Measurements from ENCODE around the gene SCN10A.

The SCN10A gene

GRCh38 chr3:38740537-38740936, 75.5 kb downstream of the SCN10A start:
- H3K79me2 ChIP-seq (ENCODE audit: control insufficient read depth, insufficient read depth, low read length, unreplicated experiment) = no peaks in the 10 kb centered on the region
- H3K27me3 ChIP-seq (ENCODE audit: insufficient read depth, low read length) = peaks cover 36% of the 10 kb centered on the region

GRCh38 chr3:38739931-38740330, 76.1 kb downstream of the SCN10A start:
- Histone ChIP-seq H3K27ac (ENCODE audit: low read depth, low read length) (no peak overlapping the region), H3K79me2 (ENCODE audit: control insufficient read depth, insufficient read depth, low read length, unreplicated experiment) (no peaks in the 10 kb centered on the region), H3K4me1 (ENCODE audit: control insufficient read depth, insufficient read depth, low read length, unreplicated experiment) (no peaks in the 10 kb centered on the region), H3K27me3 (ENCODE audit: insufficient read depth, low read length) (peaks cover 31% of the 10 kb centered on the region), H3K36me3 (ENCODE audit: insufficient read depth, low read length) (no peaks in the 10 kb centered on the region), H2AFZ (ENCODE audit: low read length, unreplicated experiment) (no peak overlapping the region), H3K4me3 (ENCODE audit: low read depth, low read length) (no peak overlapping the region)

More at GRCh38 chr3:38740537-38740936, 75.5 kb downstream of the SCN10A start:
- Histone ChIP-seq H3K4me3 (ENCODE audit: low read depth, low read length) (no peak overlapping the region), H3K27ac (ENCODE audit: low read depth, low read length) (no peak overlapping the region), H2AFZ (ENCODE audit: low read length, unreplicated experiment) (no peak overlapping the region), H3K4me1 (ENCODE audit: control insufficient read depth, insufficient read depth, low read length, unreplicated experiment) (no peaks in the 10 kb centered on the region), H3K36me3 (ENCODE audit: insufficient read depth, low read length) (no peaks in the 10 kb centered on the region)

- H3K36me3 ChIP-seq (ENCODE audit: insufficient read depth, low read length) = no peaks in the 10 kb centered on the region
- H3K79me2 ChIP-seq (ENCODE audit: control insufficient read depth, insufficient read depth, low read length, unreplicated experiment) = no peaks in the 10 kb centered on the region
- no peak overlapping the region for H3K4me3 ChIP-seq (ENCODE audit: low read depth, low read length)
- no peak overlapping the region for H2AFZ ChIP-seq (ENCODE audit: low read length, unreplicated experiment)
- no peaks in the 10 kb centered on the region for H3K4me1 ChIP-seq (ENCODE audit: control insufficient read depth, insufficient read depth, low read length, unreplicated experiment)
- H3K27me3 ChIP-seq (ENCODE audit: insufficient read depth, low read length) = peaks cover 29% of the 10 kb centered on the region
- H3K27ac ChIP-seq (ENCODE audit: low read depth, low read length) = no peak overlapping the region
Measured at GRCh38 chr3:38739396-38739689, 76.7 kb downstream of the SCN10A start.

- Histone ChIP-seq H3K27me3 (ENCODE audit: insufficient read depth, low read length) (peaks cover 26% of the 10 kb centered on the region), H3K4me3 (ENCODE audit: low read depth, low read length) (no peak overlapping the region), H2AFZ (ENCODE audit: low read length, unreplicated experiment) (no peak overlapping the region), H3K27ac (ENCODE audit: low read depth, low read length) (no peak overlapping the region), H3K4me1 (ENCODE audit: control insufficient read depth, insufficient read depth, low read length, unreplicated experiment) (no peaks in the 10 kb centered on the region), H3K79me2 (ENCODE audit: control insufficient read depth, insufficient read depth, low read length, unreplicated experiment) (no peaks in the 10 kb centered on the region), H3K36me3 (ENCODE audit: insufficient read depth, low read length) (no peaks in the 10 kb centered on the region)
Measured at GRCh38 chr3:38738630-38739395, 77.2 kb downstream of the SCN10A start.

GRCh38 chr3:38731522-38731921, 84.5 kb downstream of the SCN10A start:
- Histone ChIP-seq H3K27ac (ENCODE audit: low read depth, low read length) (no peak overlapping the region), H2AFZ (ENCODE audit: low read length, unreplicated experiment) (no peak overlapping the region), H3K36me3 (ENCODE audit: insufficient read depth, low read length) (no peaks in the 10 kb centered on the region), H3K27me3 (ENCODE audit: insufficient read depth, low read length) (no peaks in the 10 kb centered on the region; the same call in 1 of the 2 replicates), H3K4me3 (ENCODE audit: low read depth, low read length) (no peak overlapping the region), H3K79me2 (ENCODE audit: control insufficient read depth, insufficient read depth, low read length, unreplicated experiment) (no peaks in the 10 kb centered on the region), H3K4me1 (ENCODE audit: control insufficient read depth, insufficient read depth, low read length, unreplicated experiment) (peaks cover 14% of the 10 kb centered on the region)

GRCh38 chr3:38730281-38730680, 85.7 kb downstream of the SCN10A start:
- Histone ChIP-seq H3K27me3 (ENCODE audit: insufficient read depth, low read length) (no peaks in the 10 kb centered on the region; the same call in 1 of the 2 replicates), H3K4me1 (ENCODE audit: control insufficient read depth, insufficient read depth, low read length, unreplicated experiment) (peaks cover 14% of the 10 kb centered on the region), H3K79me2 (ENCODE audit: control insufficient read depth, insufficient read depth, low read length, unreplicated experiment) (no peaks in the 10 kb centered on the region), H3K36me3 (ENCODE audit: insufficient read depth, low read length) (no peaks in the 10 kb centered on the region), H3K4me3 (ENCODE audit: low read depth, low read length) (no peak overlapping the region), H2AFZ (ENCODE audit: low read length, unreplicated experiment) (no peak overlapping the region), H3K27ac (ENCODE audit: low read depth, low read length) (no peak overlapping the region)

- Histone ChIP-seq H3K79me2 (ENCODE audit: control insufficient read depth, insufficient read depth, low read length, unreplicated experiment) (no peaks in the 10 kb centered on the region), H2AFZ (ENCODE audit: low read length, unreplicated experiment) (no peak overlapping the region), H3K27ac (ENCODE audit: low read depth, low read length) (no peak overlapping the region), H3K27me3 (ENCODE audit: insufficient read depth, low read length) (no peaks in the 10 kb centered on the region; the same call in 1 of the 2 replicates), H3K4me1 (ENCODE audit: control insufficient read depth, insufficient read depth, low read length, unreplicated experiment) (peaks cover 20% of the 10 kb centered on the region), H3K36me3 (ENCODE audit: insufficient read depth, low read length) (no peaks in the 10 kb centered on the region), H3K4me3 (ENCODE audit: low read depth, low read length) (no peak overlapping the region)
Measured at GRCh38 chr3:38728008-38728407, 88.0 kb downstream of the SCN10A start.

- Histone ChIP-seq H2AFZ (ENCODE audit: low read length, unreplicated experiment) (no peak overlapping the region), H3K4me1 (ENCODE audit: control insufficient read depth, insufficient read depth, low read length, unreplicated experiment) (peaks cover 28% of the 10 kb centered on the region), H3K36me3 (ENCODE audit: insufficient read depth, low read length) (no peaks in the 10 kb centered on the region), H3K79me2 (ENCODE audit: control insufficient read depth, insufficient read depth, low read length, unreplicated experiment) (no peaks in the 10 kb centered on the region), H3K27me3 (ENCODE audit: insufficient read depth, low read length) (no peaks in the 10 kb centered on the region), H3K27ac (ENCODE audit: low read depth, low read length) (no peak overlapping the region), H3K4me3 (ENCODE audit: low read depth, low read length) (no peak overlapping the region)
Measured at GRCh38 chr3:38726751-38727150, 89.3 kb downstream of the SCN10A start.

- no peaks in the 10 kb centered on the region for H3K27me3 ChIP-seq (ENCODE audit: insufficient read depth, low read length)
- no peak overlapping the region for H2AFZ ChIP-seq (ENCODE audit: low read length, unreplicated experiment)
- H3K27ac ChIP-seq (ENCODE audit: low read depth, low read length) = no peak overlapping the region
- no peaks in the 10 kb centered on the region for H3K79me2 ChIP-seq (ENCODE audit: control insufficient read depth, insufficient read depth, low read length, unreplicated experiment)
- H3K4me1 ChIP-seq (ENCODE audit: control insufficient read depth, insufficient read depth, low read length, unreplicated experiment) = peaks cover 25% of the 10 kb centered on the region
- H3K4me3 ChIP-seq (ENCODE audit: low read depth, low read length) = no peak overlapping the region
- H3K36me3 ChIP-seq (ENCODE audit: insufficient read depth, low read length) = no peaks in the 10 kb centered on the region
Measured at GRCh38 chr3:38725726-38726419, 90.1 kb downstream of the SCN10A start.

- Histone ChIP-seq H3K27ac (ENCODE audit: low read depth, low read length) (no peak overlapping the region), H3K27me3 (ENCODE audit: insufficient read depth, low read length) (no peaks in the 10 kb centered on the region), H2AFZ (ENCODE audit: low read length, unreplicated experiment) (no peak overlapping the region), H3K79me2 (ENCODE audit: control insufficient read depth, insufficient read depth, low read length, unreplicated experiment) (no peaks in the 10 kb centered on the region), H3K4me1 (ENCODE audit: control insufficient read depth, insufficient read depth, low read length, unreplicated experiment) (peaks cover 14% of the 10 kb centered on the region), H3K4me3 (ENCODE audit: low read depth, low read length) (no peak overlapping the region), H3K36me3 (ENCODE audit: insufficient read depth, low read length) (no peaks in the 10 kb centered on the region)
Measured at GRCh38 chr3:38724392-38724736, 91.7 kb downstream of the SCN10A start.
